ENCODE results near the gene NCAPG2.

DNA sequence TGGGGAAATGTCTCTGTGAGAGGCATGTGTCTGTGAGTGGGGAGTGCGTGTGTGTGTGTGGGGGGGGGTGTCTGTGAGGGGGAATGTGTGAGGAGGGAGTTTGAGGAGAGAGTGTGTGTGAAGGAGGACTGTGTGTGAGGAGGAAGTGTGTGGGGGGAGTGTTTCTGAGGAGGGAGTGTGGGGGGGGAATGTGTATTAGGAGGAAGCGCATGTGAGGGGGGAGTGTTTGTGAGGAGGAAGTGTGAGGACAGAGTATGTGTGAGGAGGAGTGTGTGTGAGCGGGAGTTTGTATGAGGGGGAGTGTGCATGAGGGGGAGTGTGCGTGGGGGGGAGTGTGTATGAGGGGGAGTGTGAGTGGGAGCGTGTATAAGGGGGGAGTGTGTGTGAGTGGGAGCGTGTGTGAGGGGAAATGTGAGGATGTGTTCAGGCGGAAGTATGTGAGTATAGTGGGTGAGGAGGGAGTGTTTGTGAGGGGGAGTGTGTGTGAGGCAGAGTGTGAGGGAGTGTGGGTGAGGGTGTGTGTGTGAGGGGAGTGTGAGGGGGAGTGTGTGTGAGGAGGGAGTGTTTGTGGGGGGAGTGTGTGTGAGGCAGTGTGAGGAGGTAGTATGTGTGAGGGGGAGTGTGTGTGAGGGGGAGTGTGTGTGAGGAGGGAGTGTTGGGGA lies 95.2 kb downstream of the NCAPG2 start:
- TF ChIP-seq, protein P1, sequence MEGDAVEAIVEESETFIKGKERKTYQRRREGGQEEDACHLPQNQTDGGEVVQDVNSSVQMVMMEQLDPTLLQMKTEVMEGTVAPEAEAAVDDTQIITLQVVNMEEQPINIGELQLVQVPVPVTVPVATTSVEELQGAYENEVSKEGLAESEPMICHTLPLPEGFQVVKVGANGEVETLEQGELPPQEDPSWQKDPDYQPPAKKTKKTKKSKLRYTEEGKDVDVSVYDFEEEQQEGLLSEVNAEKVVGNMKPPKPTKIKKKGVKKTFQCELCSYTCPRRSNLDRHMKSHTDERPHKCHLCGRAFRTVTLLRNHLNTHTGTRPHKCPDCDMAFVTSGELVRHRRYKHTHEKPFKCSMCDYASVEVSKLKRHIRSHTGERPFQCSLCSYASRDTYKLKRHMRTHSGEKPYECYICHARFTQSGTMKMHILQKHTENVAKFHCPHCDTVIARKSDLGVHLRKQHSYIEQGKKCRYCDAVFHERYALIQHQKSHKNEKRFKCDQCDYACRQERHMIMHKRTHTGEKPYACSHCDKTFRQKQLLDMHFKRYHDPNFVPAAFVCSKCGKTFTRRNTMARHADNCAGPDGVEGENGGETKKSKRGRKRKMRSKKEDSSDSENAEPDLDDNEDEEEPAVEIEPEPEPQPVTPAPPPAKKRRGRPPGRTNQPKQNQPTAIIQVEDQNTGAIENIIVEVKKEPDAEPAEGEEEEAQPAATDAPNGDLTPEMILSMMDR (IDR thresholded peaks at IDR 0.05), result no peak
- no peak for TF ChIP-seq POLR2A (IDR thresholded peaks at IDR 0.05)
